Thymus (tissue), 11 donors: ENCODE measurements around the gene LCE6A. TPM values are rescaled to one million over a fixed set of nuclear protein-coding genes. Genes with fewer than 3 reads are reported as not detected.

Source experiments
- DNase-seq, 9 donors: peaks; one replicate each; pipeline ENCODE4 v3.0.0-alpha.2; 2013; ENCODE audit warnings: low spot score in 9 of 9, low read depth in 6 of 9, missing footprints in 1 of 9
- H3K27ac ChIP-seq, 2 donors: one replicate each; pipeline ENCODE4 v1.5.1; 2013; ENCODE audit warnings: control low read depth in 1 of 2, low read depth in 1 of 2, low read length in 1 of 2, mild to moderate bottlenecking in 1 of 2, moderate library complexity in 1 of 2
- H3K27me3 ChIP-seq, 2 donors: one replicate each; pipeline ENCODE4 v1.5.1; 2013; ENCODE audit warnings: low read length in 1 of 2; ENCODE audit not compliant: control insufficient read depth in 2 of 2, insufficient read depth in 1 of 2
- H3K36me3 ChIP-seq, 2 donors: one replicate each; pipeline ENCODE4 v1.5.1; 2013; ENCODE audit warnings: low read length in 1 of 2, mild to moderate bottlenecking in 1 of 2, moderate library complexity in 1 of 2; ENCODE audit not compliant: control insufficient read depth in 2 of 2, insufficient read depth in 2 of 2
- H3K4me1 ChIP-seq, 2 donors: one replicate each; pipeline ENCODE4 v1.5.1; 2013; ENCODE audit warnings: low read length in 2 of 2; ENCODE audit not compliant: control insufficient read depth in 2 of 2, insufficient read depth in 2 of 2
- H3K4me3 ChIP-seq, 2 donors: one replicate each; pipeline ENCODE4 v1.5.1; 2013; ENCODE audit warnings: low read length in 2 of 2, control low read depth in 1 of 2, mild to moderate bottlenecking in 1 of 2
- H3K9me3 ChIP-seq, 2 donors: one replicate each; pipeline ENCODE4 v1.5.1; 2013; ENCODE audit warnings: low read length in 1 of 2, mild to moderate bottlenecking in 1 of 2; ENCODE audit not compliant: control insufficient read depth in 2 of 2, insufficient read depth in 1 of 2
- WGBS: extraction: QIAGEN DNeasy Blood & Tissue Kit; methylation state at CpG from one replicate; pipeline ENCODE4 v1.1.7; 2013; 5-methylcytosine and 5-hydroxymethylcytosine counted together
- polyA plus RNA-seq: library from polyadenylated mRNA; stranded (reverse); fragments of 200-250 nt; gene quantifications from one replicate; pipeline ENCODE4 v1.2.3, GENCODE V29; 2013
- total RNA-seq: library from RNA; stranded (reverse); fragments of 120-200 nt; gene quantifications from one replicate; pipeline ENCODE4 v1.2.4, GENCODE V29; 2013
- donor health status: healthy.

LCE6A gene
- total and polyA plus RNA-seq, 2 donors, result 1.1 TPM; not detected in 1

DNA sequence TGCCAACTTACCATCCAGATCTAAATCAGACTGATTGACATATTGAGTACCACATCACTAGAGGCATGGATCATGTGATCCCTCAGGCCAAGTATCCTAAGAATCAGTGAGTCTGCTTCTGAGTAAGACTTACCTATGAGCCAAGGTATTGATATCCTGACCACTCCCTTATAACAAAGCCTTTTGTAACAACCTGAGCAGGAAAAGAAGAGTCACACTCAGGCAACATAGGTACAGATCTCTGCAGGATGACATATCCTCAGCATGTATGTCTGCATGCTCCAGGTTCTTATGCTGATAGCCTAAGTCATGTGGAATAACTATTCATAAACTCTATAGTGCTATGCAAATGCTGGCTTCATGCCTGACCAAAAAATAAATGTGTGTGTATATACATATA, 17.7 kb upstream of the LCE6A start:
- no peaks in the 10 kb centered on the region for H3K9me3 ChIP-seq
- no peaks in the 10 kb centered on the region for H3K36me3 ChIP-seq
- H3K27me3 ChIP-seq, result no peaks in the 10 kb centered on the region
- no peak overlapping the region for H3K4me3 ChIP-seq
- no peak overlapping the region for H3K27ac ChIP-seq
- H3K4me1 ChIP-seq, result no peaks in the 10 kb centered on the region
- no peak for DNase-seq

DNA sequence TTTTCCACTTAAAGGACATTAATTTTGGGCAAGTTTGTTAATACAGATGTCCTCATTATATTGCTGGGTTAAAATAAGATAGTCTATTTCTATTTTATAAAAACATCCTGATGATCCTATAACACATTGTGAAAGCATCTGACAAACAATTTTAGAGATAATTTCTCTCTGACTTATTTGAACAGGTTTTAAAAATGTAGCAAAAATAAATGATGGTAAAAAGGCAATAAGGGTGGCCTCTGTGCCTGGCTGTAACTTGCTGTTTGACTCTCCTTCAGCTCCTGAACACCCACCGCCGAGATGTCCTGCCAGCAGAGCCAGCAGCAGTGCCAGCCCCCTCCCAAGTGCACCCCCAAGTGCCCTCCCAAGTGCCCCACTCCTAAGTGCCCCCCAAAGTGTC, 15.5 kb upstream of the LCE6A start, which contains the start of gene LCE1A:
Gene LCE1A, plus strand, starts transcription at position 301 of the 400 bp plus-strand sequence. Its CDS starts 0 bp downstream, at position 301.
- no peaks in the 10 kb centered on the region for H3K27me3 ChIP-seq
- no peaks in the 10 kb centered on the region for H3K9me3 ChIP-seq
- WGBS, result 94% methylated on average over 2 of the region's 2 CpGs
- H3K27ac ChIP-seq, result no peak within 1 kb of the TSS
- DNase-seq, result no peak
- no peaks in the 10 kb centered on the region for H3K36me3 ChIP-seq
- no peaks in the 10 kb centered on the region for H3K4me1 ChIP-seq
- H3K4me3 ChIP-seq, result no peak within 1 kb of the TSS

DNA sequence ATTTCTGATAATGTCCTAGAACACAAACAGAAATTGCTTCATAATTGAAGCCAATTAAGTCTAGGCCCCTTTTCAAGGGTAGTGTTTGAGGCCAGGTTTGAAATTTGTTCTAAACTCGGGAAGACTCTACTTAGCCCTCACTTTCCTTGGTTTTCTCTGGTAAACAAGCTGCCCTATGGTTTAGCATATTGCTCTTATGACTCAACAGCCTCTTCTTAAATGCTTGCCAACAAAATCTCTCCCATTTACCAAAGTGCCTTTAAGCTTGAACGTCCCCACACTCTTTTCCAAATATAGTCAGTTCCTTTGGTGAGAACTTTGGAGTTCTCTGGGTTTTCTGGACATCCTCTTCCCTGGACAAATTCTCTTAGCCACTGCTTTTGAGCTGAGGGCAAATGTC, 5.8 kb upstream of the LCE6A start:
- Histone ChIP-seq H3K9me3 (no peaks in the 10 kb centered on the region), H3K27ac (no peak overlapping the region), H3K4me1 (no peaks in the 10 kb centered on the region), H3K27me3 (no peaks in the 10 kb centered on the region), H3K36me3 (no peaks in the 10 kb centered on the region), H3K4me3 (no peak overlapping the region)
- no peak for DNase-seq
- 79% methylated on average over 2 of the region's 2 CpGs for WGBS

DNA sequence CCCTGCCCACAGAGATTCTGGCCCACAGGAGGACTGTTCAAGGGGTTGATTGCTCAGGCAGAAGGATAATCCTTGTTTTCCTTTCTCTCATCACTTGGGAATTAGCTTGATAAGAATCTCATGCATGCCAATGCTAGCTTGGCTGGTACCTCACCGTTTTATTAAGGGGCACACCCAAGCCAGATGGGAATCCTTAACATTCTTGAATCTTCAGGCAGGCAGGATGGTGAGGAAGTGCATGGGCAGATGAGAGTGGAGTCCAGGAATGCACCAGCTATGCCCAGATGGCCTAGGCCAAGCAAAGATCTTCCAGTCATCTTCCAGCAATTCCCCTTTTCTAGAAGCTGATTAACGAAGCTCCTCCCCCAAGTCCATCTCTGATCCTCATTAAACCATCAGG, 13.0 kb downstream of the LCE6A start:
- DNase-seq, result no peak

DNA sequence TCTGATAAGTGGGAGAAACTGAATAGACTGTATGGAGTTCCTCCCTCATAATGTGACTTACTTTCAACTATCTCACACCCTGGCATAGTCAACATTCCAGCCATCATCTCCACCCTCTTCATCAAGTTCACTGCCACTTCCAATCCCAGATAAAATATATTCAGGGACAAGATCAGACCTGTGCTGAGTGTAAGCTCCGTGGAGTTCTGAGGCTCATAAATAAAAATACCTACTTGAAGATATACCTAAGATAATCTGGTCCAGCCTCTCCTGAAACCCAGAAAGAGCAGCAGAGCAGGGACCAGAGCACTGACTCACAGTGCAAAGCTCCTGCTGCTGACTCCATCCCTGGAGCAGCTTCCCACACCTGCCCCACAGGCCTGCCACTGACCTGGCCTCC, 15.4 kb downstream of the LCE6A start:
- Histone ChIP-seq H3K4me3 (no peak overlapping the region), H3K27me3 (no peaks in the 10 kb centered on the region), H3K9me3 (no peaks in the 10 kb centered on the region), H3K27ac (no peak overlapping the region), H3K36me3 (no peaks in the 10 kb centered on the region), H3K4me1 (no peaks in the 10 kb centered on the region)
- DNase-seq, result no peak
- WGBS, result 88% methylated on average over 1 of the region's 1 CpG

More for the DNA sequence above, 13.0 kb downstream of the LCE6A start:
- H3K4me3 ChIP-seq, result no peak overlapping the region
- no peaks in the 10 kb centered on the region for H3K9me3 ChIP-seq
- no peak overlapping the region for H3K27ac ChIP-seq
- H3K27me3 ChIP-seq, result no peaks in the 10 kb centered on the region
- no peaks in the 10 kb centered on the region for H3K36me3 ChIP-seq
- no peaks in the 10 kb centered on the region for H3K4me1 ChIP-seq
- WGBS, result 73% methylated on average over 2 of the region's 2 CpGs

DNA sequence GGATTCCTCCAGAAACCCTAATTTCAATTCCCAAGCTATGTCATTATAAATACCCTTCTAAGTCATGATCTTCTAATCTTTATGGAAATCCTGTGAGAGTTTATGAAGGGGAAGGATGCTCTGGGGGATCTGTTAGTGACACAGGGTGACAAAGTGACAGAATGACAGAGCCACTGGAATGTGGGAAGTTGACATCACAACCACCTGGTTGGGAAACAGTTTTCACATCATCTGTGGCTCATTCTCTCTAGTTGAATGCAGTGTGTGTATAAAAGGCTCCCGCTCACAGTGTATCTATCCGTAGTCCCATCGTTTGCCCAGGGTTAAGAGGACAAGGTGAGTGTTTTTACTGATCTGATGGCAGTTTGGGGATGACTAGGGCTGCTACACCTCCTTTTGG, 17.0 kb downstream of the LCE6A start, which contains the start of gene LCE7A:
Gene LCE7A, plus strand, starts transcription at position 301 of the 400 bp plus-strand sequence. CDS start 702 bp downstream, outside the sequence.
- Histone ChIP-seq H3K36me3 (no peaks in the 10 kb centered on the region), H3K4me3 (no peak within 1 kb of the TSS), H3K27ac (no peak within 1 kb of the TSS), H3K4me1 (no peaks in the 10 kb centered on the region), H3K27me3 (no peaks in the 10 kb centered on the region), H3K9me3 (no peaks in the 10 kb centered on the region)
- no peak for DNase-seq
- 93% methylated on average over 3 of the region's 3 CpGs for WGBS

DNA sequence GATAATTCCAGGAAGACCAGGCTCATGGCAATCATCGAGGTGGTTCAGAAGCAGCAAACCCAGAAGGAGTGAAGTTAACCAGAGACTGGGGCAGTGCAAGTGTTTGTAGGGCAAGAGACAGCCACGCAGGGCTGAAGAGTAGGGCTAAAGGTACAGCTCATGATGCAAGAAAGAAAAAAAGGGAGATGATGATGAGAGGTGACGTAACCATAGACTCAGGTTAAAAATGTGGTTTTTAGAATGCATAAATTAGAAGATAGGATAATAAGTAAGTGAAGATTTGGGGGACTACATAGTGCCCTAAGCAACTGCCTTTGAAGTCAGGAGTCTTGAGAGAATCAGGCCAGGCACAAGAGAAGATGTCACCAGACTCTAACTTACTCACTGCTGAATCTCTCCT, 17.5 kb downstream of the LCE6A start:
- Histone ChIP-seq H3K36me3 (no peaks in the 10 kb centered on the region), H3K4me1 (no peaks in the 10 kb centered on the region), H3K27ac (no peak overlapping the region), H3K4me3 (no peak overlapping the region), H3K27me3 (no peaks in the 10 kb centered on the region), H3K9me3 (no peaks in the 10 kb centered on the region)
- DNase-seq, result no peak
- 79% methylated on average over 3 of the region's 3 CpGs for WGBS

DNA sequence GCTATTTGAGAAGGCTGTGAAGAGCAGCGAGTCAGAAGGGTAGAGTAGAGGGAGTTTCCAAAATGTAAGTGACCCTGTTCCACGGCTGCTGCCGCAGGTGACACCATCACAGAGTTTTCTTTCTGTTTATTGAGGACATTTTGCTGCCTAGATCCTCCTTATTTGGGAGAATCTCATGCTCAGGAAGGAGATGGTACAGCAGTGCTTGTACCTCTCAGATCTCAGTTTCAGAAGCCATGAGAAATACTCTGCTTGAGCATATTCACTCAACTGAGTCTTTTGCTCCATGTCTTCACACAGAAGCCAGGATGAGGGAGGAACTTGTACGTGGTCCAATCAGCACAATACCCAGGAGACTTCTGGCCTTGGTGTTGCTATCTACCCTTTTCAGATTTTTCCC, 18.7 kb downstream of the LCE6A start:
- WGBS, result 84% methylated on average over 4 of the region's 4 CpGs
- H3K4me1 ChIP-seq, result no peaks in the 10 kb centered on the region
- H3K27ac ChIP-seq, result no peak overlapping the region
- no peak overlapping the region for H3K4me3 ChIP-seq
- no peak for DNase-seq
- H3K9me3 ChIP-seq, result no peaks in the 10 kb centered on the region
- no peaks in the 10 kb centered on the region for H3K27me3 ChIP-seq
- no peaks in the 10 kb centered on the region for H3K36me3 ChIP-seq

DNA sequence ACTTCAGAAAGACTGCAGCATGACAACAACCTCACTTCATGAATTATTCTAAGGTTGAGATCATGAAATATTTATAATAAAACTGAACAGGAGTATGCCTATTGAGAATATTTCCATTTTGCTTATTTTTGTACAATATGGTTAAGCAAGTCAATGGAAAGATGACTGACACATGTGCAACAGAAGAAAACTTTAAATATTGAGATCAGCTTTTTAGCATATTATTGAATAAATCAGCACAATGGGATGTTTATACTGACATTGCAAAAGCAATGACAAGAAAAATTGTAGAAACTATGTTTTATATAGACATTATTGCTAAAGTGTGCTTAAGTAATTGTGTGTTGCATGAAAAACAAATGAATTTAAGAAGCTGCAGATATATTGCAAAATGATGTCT, 21.8 kb downstream of the LCE6A start:
- H3K36me3 ChIP-seq, result no peaks in the 10 kb centered on the region
- no peak overlapping the region for H3K27ac ChIP-seq
- DNase-seq, result no peak

DNA sequence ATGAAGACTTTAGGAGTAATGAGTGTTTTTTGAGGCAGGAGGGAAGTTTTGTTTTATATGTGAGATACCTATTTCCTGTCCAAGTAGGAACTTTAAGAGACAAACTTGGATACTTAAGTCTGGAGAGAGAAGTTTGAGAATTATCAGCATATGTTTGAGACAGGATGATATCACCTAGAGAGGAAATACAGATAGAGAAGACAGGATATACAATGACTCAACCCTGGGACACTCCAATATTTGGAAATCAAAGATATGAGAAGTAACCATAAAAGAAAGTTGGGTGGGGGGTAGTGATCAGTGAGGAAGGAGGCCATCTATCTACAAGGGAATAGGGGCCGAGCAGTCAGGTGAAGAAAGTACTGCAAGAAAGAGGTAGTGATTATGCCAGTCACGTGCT, 23.7 kb downstream of the LCE6A start:
- Histone ChIP-seq H3K4me3 (no peak overlapping the region), H3K4me1 (no peaks in the 10 kb centered on the region), H3K27me3 (no peaks in the 10 kb centered on the region), H3K9me3 (no peaks in the 10 kb centered on the region), H3K27ac (no peak overlapping the region), H3K36me3 (no peaks in the 10 kb centered on the region)
- DNase-seq, result no peak
- 80% methylated on average over 2 of the region's 2 CpGs for WGBS

More for the DNA sequence above, 21.8 kb downstream of the LCE6A start:
- Histone ChIP-seq H3K4me3 (no peak overlapping the region), H3K4me1 (no peaks in the 10 kb centered on the region), H3K9me3 (no peaks in the 10 kb centered on the region), H3K27me3 (no peaks in the 10 kb centered on the region)
